HG03097 (cell line): ENCODE results near the gene GOLGA6C.
"Not testable (repeated sequence)": the region's sequence is repeated elsewhere in the genome, so short reads cannot be mapped to it uniquely, and the experiment has no call there.

Experiments
- ATAC-seq: cut with Tn5 transposase; IDR thresholded peaks from one replicate; pipeline ENCODE4 v1.9.1; 2021; ENCODE audit not compliant: unreplicated experiment, low FRiP score

GOLGA6C gene

DNA sequence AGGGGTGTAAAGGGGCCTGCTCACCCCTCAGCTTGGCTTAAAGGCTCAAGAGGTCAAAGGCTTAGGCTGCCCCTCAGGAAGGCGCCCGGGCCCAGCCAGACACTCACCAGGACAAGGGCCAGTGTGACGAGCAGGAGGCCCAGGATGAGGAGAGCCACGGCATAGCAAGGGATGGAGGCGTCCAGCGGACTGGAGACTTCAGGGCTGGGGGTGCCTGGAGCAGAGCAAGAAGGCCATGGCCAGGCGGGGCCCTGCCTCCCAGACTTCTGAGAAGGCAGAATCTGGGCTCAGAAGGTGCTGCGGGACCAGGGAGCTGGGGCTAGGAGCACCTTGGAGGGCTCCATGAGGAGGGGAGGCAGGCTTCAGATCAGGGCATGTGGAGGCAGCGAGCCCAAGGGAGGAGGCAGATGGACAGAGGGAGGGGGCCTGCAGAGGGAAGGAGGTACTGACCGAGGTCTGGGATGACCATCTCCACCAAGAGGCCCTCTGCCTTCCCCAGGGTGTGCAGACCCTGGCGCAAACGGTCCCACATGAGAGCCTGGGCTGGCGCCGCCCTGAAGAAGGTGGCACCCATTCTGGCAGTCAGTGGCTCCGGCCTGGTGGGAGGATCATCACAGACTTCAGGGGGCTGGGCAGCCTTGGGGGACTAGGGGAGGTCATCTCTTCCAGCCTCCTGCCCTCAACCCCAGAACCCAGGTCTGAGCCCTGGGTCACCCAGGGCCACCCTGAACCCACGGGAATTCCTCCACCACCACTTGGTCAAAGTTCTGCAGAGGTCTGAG is 32.0 kb upstream of the GOLGA6C start:
- no peak for ATAC-seq

DNA sequence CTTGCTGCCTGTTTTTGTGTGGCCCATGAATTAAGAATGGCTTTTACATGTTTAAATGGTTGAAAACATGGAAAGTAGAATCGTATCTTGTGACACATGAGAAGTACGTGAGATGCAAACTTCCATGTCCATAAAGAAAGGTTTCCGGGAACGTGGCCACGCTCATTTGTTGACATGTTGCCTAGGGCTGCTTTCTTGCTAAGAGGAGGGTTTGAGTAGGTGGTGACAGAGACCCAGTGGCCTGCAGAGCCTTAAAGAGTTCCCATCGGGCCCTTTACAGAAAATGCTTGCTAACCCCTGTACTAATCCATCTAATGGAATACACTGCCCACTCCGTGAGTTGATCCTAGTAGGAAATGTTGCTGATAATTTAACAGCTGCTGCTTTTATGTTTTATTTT is 31.0 kb upstream of the GOLGA6C start:
- not testable (repeated sequence) for ATAC-seq

DNA sequence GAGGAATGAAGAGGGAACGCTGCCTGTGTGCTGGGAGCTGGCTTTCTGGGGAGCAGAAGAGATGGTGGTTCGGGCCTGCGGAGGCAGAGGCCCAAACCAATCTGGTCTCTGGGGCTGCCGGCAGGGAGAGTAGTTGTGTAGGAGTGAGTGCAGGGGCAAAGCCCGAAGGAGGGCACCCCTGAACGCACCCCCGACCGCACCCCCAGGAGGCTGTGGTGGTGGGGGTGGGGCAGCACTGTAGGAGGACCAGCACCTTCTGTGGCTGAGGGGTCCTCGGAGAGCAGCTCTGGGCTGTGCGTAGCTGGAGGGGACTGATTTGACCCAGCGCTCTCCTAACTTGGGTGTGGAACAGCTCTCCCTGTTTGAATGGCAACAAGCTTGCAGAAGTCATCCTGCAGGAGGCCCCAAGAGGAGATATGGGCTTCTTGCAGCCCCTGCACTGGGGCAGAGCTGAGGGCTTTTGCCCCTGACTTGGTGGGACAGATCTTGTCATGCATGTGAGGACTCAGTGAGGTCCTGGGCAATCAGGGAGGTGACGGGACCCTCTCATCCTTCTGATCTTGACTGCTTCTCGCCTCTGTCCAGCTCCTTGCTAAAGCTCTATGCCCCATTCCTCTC is 30.4 kb upstream of the GOLGA6C start:
- ATAC-seq: no peak

DNA sequence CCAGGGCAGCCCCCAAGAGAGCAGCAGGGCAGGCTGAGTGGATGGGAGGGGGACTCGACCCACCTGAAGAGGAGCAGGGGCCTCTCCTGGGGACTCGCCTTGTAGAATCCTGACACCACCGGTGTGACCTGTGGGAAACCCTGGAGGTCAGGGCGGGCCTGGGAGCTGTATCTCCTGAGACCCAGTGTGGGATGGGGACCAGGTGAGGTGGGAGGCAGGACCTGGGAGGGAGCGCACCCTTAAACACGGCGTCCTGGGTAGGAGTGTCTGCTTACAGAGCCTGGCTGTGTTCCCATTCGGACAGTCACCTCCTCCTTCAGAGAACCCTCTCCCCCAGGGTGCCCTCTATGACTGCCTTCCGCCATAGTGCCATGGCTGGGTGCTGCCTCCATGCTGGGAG is 29.3 kb upstream of the GOLGA6C start:
- no peak for ATAC-seq

DNA sequence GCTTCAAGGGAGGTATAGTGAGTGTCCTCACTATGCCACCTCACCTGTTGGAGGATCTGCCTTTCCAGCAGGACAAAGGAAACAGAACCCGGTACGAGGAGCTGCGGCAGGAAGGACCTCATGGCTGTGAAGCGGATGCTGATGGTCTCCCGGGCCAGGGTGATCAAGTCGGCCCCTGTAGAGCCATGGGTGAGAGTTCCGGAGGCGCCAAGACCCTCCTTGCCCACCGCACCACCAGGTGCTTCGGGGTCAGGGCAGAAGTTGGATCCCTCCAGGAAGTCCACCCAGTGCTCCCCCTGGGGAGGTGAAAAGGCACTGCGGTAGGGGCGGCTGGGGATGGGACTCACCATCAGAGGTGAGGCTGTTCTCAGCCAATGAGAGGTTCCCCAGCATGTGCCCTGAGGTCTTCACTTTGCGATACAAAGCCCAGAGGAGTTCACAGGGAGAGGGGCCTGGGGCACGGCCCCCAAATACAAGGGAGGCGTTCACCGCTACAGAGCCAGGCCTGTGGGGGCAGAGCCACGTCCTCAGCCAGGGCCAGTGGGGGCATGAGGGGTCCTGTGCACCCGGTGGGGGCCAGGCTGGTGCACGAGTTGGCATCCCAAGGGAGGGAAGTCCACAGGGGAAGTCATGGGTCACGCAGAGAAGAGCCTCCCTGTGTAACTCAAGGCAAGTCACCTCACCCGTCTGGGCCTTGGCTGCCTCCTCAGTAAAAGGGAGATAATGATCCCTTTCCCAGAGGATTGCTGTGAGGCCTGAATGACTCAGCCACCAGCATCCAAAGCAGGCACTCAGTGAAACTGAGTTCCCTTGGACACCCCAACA is 28.7 kb upstream of the GOLGA6C start:
- ATAC-seq: no peak

DNA sequence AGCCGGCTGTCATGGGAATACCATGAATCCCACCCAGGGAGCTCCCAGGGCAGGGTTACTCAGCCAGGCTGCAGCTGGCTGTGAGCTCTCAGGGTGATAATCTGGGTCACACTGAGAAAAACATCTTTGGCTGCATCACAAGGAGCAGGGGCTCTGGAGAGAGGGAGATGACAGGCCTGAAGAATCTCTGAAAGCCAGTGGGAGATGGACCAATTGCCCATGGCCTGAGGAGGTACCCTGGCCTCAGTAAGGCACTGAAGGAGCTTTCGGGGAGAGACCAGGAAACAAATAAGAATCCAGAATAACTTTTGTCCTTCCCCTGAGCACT is 28.2 kb upstream of the GOLGA6C start:
- ATAC-seq: no peak

DNA sequence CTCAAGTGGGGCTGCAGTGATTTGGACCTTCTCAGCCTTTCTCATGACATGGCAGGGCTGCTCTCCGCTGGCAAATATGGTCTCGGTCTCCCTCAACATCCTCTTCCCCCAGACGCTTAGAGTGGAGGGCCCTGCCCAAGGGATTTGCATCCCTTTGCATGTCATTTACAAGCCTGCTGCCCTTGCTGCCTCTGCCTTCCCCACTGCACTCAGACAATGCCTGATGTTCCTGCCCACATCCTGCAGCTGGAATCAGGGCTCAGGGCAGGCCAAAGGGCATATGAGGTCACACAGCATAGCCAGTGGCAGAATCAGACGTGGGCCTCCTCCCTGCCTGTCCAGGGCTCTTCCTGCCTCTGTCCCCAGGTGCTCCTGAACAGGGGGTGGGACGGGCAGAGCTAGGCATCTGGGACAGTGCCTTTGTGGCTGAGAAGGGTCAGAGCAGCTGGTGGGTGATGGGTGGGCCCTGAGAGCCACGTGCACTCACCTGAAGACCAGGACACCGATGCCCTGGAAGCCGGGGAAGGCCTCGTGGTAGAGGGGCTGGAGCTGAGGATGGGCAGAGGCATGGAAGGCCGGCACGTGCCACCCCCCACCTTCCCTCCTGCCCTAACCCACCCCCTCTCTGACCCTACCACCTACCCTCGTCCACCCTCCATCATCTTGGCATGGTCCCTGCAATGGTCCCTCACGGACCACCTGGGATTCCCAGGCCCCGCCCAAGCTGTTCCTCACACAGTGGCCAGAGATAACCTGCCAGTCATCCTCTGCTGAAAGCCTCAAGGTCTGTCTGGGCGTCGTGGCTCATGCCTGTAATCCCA is 27.4 kb upstream of the GOLGA6C start:
- no peak for ATAC-seq

DNA sequence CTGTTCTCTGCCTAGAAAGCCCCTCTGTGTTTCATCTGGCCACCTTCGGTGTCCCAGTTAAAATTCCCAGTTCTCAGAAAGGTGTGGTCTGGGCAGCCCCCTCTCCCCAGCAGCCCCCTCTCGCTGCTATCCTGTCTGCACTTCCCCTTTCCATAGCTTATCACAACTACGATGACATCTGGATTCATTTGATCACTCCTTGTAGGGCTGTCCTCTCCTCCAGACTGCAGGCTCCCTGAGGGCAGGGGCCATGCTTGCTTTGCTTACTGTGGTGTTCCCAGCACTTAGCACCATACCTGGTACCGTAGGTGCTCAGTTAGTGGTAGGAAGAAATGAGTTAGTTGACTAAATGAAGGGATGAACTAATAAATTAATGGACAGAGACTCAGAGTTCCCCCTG is 26.3 kb upstream of the GOLGA6C start:
- ATAC-seq: no peak

DNA sequence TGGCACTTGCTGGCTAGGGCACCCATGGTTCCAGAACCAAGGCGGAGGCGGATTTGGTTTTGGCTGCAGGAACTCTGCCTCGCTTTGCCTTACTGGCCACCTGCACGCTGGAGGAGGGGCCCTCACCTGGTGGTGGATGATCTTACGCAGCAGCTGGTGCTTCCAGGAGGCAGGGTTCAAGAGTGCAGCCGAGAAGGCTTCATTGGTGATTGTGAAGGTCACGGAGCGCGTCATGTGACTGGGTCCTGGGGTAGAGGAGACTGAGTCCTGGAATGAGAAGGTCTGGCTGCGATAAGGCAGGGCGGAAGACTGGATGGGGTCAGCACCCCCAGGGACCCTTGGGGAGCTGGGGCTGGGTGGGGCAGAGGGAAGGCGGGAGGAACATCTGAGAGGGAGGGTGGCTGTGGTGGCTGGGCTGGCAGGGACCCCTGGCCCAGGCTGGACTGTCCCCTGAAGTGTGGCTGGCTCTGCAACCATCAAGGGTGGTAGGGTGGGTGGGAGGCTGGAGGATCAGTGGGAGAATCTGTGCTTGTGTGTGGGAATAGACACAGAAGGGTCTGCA is 25.8 kb upstream of the GOLGA6C start:
- ATAC-seq: no peak

DNA sequence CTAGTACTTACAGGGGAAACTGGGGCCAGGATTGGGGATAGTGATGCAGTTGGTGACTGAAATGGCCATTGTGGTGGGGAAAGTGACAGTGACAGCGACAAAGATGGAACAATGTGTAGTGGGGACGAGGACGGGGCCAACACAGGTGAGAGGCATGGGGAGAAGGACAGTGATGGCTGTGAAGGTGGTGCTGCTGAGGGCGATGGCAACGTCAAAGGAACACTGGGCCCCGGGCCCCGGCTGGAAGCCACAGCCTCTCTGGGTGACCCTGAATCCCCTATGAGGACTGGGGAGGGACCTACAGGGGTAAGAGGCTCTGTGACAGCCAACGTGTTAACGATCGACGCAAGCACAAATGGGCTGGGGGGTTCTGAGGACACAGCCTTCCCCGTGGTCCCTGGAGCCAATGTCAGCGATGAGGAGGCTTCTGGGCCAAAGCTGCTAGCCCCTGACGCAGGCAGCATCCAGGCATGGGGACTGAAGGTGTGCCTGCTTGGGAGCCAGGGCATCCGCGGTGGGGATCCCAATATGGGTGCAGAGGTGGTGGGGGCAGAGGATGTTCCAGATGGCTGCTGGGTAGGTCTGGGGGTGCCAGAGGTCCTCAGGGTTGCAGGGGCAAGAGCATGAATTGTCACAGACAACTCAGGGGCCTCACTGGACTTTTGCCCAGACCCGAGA is 25.2 kb upstream of the GOLGA6C start:
- ATAC-seq: no peak

DNA sequence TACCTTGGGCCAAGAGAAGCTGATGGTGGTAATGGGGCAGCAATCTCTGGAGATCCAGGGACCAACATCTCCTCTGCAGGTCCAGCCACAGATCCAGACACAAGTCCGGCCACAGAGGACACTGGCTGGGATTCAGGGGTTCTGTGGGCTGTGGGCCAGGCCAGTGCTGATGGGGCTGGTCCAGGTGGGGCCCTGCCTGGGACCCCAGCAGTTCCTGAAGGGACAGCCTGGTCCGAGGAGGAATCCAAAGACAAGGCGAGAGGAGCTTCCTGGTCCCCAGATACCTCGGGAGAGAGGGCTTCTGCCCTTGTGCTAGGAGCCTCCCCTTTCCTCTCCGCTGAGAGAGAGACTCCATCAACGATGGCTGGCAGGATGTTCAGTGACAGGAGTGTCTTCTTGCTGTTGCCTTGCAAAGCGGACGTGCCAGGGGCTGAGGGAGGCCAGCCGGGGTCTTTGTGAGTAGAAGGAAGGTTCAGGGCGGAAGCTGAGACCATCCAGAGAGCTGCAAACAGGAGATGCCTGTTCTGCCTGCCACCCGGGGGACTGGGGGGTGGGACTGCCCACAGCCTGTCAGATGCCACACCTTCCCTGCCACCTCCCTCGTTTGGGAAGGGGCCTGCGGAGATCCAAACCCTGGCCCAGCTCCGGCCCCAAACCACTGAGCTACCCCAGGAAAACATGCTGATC is 24.5 kb upstream of the GOLGA6C start:
- no peak for ATAC-seq

DNA sequence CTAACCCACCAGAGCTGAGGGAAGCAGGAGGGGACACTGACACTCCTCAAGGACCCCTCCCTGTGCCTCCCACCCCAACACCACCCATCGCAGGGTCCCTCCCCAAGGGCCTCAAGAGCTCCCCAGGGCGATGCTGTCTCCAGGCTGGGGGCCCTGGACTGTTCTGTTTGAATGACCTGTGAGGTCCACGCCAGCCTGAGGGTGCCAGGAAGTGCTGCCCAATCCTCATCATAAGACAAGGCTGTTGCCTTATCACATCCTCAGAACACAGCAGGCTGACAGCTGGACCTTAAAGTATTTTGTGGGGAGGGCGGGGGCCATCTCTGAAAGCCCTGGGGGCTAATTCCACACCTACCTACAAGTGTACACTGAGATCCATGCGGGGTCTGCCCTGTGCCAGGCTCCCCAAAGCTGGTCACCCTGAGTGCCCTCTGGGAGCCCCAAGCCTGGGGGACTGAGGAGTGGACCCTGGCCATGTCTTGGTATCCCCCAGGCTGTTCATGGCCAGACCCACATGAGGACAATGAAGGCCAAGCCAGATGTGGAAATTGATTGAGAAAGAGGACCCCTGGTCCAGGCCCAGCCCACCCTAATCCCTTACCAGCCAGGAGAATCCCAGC is 23.8 kb upstream of the GOLGA6C start:
- no peak for ATAC-seq

DNA sequence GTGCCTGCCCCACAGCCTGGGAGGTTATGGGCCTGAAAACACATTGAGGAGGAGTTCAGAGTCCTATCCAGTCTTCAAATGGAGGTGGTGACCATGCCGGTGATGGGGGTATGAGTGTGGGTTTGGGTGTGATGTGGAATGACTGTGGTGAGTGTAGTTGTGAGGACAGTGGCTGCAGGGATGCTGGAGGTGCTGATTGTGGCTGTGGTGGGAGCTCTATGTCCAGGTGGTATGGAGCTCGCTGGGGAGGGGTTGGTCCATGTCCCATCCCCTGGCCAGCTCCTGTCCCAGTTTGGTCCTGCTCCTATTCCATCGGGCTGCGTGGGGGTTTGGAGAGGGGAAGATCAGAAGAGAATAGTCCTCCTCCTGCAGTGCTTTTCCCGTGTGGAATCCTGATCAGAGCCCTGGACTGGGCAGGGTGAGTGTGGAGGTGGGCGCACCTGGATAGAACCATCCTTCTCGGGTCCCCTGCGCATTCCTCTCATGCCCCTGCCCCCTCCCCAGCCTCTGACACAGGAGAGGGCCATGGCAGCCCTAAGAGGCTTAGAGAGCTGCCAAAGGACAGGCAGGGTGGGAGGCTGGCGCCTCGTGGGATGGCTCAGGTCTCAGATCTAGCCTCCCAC is 23.0 kb upstream of the GOLGA6C start:
- no peak for ATAC-seq

DNA sequence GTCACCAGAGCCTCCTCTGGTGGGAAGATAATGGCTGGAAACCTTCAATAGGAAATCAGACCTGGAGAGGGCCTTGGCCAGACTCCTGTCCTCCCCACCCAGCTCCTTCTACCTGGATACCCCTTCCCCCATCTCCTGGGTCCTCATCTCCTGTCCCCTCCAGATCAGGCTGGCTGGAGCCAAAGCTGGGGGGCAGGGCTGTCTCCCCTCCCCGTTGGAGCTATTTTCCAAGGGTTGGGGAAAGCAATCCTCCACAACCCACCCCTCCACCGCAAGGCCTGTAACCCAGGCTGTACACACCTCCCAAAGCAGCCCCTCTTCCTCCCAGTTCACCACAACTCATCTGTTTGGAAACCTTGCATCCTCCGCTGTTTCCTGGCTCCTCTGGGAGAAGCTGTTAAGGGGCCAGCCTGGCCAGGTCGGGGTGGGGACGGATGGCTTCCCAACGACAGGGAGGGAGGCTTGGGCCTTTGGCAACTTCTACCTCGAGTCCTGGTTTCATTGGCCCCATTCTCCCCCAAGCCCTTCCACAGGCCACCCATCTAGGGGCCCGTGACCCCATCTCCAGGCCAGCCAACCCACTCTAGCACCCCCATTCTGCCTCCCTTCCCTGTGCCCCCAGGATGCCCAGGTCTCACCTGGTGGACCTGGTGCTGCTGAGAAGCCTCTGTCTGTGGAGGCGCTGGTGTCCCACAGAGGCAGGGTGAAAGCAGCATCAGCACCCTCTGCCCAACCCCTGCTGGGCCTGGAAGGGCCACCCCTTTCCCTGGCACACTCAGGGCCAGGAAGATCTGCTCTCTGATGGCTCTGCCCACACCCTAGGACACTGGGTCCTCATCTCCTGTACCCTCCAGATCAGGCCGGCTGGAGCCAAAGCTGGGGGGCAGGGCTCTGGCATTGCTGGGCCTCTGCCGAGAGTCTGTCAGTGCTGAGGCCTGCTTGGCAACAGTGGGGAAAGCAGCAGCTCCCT is 22.1 kb upstream of the GOLGA6C start:
- no peak for ATAC-seq

DNA sequence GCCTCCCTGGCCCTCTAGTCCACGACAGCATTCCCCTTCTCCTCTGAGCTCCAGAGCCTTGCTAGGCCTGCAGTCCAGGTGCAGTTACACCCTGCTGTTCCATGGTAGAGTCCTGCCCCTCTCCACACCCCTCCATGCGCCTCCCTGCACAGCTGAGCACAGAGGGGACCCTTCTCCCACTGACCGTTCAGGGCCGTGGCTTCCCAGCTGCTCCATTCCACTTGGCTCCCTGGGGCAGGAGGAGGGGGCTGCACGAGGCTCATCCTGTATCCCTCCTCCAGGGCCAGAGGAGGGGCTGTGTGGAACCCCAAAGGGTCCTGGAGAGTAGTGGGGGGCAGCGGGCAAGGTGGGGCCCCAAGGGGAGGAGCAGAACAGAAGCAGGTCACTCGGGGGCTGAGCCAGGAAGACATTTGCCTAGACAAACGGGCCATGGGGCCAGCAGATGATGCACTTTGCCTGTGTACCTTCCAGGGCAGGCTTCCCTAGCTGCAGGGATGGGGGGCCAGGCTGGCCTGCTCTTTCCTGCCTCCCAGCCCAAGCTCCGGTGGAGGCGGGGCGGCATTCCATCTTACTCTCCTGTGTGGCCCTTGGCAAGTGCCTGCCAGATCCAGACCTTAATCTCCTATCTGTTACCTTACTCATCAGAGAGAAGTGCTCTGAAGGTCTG is 20.7 kb upstream of the GOLGA6C start:
- no peak for ATAC-seq

DNA sequence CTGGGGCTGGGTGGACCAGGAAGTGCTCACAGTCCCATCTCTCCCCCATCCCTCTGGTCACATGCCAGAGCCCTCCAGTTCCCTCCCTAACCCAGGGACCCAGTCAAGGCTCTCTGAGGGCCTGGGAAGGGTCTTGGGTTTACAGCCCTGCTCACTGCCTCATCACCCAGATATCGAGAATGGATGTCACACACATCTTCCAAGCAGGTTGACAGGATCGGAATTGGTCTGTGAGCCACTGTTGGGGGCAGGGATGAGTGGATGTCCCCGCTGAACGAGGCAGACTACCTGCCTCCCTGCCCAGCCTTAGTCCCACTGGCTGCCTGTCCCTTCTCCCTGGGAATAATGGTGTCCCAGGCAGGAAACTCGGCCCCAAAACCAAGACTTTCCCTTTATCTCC is 20.0 kb upstream of the GOLGA6C start:
- ATAC-seq: no peak

DNA sequence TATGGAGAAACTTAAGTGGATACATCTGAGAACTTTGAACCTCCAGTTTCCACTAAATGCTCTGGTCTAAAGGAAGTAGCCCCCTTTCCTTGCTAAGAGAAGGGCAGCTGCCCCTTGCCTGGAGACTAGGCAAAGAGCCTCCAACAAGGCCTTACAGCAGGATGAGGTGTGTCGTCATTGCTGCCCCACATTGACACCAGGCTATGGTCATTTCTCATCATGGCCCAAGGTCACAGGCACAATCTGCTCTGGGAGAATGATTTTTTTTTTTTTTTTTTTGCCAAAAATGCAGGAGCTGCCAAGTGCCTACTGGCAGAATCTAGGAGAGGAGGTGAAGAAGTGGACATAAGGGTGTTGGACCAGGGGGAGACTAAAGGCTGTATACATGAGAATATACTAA is 12.4 kb upstream of the GOLGA6C start:
- ATAC-seq: not testable (repeated sequence)
